TTC549 (cell line): ENCODE measurements around the gene TGM3.
"Not testable (repeated sequence)": the region's sequence is repeated elsewhere in the genome, so short reads cannot be mapped to it uniquely, and the experiment has no call there.

Experiments
- FAIRE-seq: peaks from 2 replicates; lab custom pipeline; 2012; peaks lifted over from hg19 to GRCh38; lab: Jason Lieb, UNC

Gene TGM3, protein sequence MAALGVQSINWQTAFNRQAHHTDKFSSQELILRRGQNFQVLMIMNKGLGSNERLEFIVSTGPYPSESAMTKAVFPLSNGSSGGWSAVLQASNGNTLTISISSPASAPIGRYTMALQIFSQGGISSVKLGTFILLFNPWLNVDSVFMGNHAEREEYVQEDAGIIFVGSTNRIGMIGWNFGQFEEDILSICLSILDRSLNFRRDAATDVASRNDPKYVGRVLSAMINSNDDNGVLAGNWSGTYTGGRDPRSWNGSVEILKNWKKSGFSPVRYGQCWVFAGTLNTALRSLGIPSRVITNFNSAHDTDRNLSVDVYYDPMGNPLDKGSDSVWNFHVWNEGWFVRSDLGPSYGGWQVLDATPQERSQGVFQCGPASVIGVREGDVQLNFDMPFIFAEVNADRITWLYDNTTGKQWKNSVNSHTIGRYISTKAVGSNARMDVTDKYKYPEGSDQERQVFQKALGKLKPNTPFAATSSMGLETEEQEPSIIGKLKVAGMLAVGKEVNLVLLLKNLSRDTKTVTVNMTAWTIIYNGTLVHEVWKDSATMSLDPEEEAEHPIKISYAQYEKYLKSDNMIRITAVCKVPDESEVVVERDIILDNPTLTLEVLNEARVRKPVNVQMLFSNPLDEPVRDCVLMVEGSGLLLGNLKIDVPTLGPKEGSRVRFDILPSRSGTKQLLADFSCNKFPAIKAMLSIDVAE

DNA sequence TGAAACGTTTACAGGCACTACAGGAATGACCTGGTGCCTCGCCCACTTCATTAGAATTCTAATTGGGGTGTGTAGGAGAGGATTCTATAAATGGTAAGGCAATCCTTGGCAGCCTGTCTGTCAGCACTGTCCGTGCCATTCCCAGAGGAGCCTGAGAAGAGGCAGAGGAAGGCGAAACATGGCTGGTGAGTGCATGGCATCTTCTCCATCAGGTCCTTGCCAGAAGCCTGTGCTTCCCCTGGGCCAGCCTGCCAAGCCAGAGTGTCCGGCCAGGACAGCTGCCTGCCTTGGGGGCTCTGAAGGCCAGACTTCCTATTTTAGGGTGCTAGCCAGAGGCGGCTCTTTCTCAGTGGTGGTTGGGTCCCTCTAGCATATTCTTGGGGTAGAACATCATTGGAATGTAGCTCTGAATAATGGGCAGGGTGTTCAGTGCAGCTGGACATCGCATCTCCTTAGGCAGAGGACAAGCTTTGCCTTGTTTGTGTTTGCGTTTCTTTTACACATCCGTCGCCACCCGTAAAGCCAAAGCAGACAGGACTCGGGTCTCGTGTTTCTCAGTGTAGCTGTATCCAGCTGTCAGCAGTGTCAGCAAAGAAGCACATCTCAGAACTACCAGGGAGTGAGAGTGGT lies at the start of gene TGM3:
TGM3 (plus strand) TSS at position 116 of the 630 bp plus-strand sequence; CDS start at position 179, 63 bp downstream.
- no peak for FAIRE-seq

DNA sequence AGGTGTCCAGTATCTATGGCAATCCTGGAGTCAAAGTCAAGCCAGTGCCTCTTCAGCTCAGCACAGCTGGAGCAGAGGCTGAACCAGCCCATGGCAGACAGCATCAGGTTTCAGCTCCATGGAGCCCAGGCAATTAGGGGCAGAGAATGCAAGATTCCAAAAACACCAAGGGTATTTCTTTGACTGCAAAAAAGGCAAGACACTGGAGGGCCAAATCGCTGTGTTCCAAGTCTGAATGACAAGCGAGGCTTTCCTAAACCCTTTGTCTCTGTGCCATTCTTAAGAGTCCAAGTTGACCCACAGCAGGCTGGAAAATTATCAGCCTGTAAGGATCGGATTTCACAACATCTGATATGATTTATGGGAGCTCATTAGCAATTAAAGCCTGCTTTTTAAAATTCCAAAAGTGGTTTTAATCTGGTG lies 49.7 kb upstream of the TGM3 start:
- FAIRE-seq = no peak

GRCh38 chr20:2248837-2249236 lies 47.0 kb upstream of the TGM3 start:
- FAIRE-seq = no peak

DNA sequence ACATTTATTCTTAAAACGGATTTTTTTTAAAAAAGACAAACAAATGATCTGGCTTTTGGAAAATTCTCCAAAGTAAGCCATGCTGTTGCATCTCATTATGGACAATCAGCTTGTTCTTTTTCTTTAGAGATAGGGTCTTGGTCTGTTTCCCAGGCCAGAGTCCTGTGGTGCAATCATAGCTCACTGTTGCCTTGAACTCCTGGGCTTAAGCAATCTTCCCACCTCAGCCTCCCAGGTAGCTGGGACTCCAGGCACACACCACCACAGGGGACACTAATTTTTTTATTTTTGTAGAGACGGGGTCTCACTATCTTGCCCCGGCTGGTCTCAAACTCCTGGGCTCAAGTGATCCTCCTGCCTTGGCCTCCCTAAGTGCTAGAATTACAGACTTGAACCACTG lies 45.9 kb upstream of the TGM3 start:
- no peak for FAIRE-seq

DNA sequence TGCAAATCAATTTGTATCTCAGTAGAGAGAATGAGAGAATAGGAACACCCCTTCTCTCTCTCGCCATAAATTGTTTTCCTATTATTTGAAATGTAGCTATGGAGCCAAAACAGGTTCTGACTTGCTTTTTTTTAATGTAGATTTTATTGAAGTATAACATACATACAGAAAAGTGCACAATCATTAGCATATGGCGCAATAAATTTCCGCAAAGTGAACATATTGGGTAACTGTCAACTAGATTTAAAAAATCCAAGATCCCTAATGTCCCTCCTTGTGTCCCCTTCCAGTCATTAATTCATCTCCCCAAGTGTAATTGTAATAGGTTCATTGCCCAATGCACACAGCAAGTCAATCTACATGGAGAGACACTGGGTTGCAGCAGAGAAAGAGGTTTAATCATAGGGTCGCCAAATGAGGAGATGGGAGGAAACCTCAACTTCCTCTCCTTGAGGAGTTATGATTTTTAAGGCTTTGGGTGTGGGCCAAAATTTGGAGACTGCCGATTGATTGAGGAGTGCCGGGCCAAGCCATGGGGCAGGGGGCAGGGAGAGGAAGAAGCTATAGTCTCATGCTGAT lies 43.3 kb upstream of the TGM3 start:
- no peak for FAIRE-seq

- FAIRE-seq = no peak
These were observed 42.5 kb upstream of the TGM3 start for GRCh38 chr20:2253256-2253655.

DNA sequence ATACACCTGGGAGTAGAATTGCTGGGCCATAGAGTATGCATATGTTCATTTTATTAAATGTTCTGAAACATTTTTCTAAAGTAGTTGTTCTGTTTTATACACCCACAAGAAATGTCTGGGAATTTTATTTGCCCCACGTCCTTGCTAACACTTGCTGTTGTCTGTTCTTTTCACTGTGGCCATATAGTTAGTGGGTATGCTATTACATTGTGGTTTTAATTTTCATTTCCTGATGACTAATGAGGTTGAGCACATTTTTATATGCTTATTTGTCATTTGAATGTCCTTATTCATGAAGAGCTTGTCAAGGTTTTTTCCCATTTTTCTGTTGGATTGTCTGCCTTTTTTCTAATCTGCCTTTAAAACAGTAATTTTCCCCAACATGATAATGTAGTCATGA lies 41.5 kb upstream of the TGM3 start:
- no peak for FAIRE-seq

GRCh38 chr20:2255926-2256531 lies 39.8 kb upstream of the TGM3 start:
- no peak for FAIRE-seq

GRCh38 chr20:2259731-2260130 lies 36.1 kb upstream of the TGM3 start:
- FAIRE-seq = no peak

- FAIRE-seq = no peak
These were observed 35.6 kb upstream of the TGM3 start for GRCh38 chr20:2260250-2260649.

GRCh38 chr20:2261046-2261485 lies 34.7 kb upstream of the TGM3 start:
- no peak for FAIRE-seq

DNA sequence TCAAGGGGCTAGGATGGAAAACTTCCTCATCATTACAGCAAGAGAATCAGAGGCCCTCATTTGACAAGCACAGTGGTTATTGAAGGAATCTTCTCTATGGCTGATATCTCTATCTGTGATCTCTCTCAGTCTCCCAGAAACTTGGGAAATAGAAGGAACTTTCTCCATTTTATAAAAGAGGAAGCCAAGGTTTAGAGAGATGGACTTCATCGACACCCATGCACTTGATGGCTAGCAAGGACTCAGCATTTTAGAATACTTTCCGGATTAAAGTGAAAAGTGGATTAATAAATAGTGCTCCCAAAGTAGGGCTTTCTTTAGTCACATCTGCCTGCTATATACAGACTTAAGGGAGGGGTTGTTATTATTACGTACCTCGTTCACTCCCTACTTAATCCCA lies 34.2 kb upstream of the TGM3 start:
- FAIRE-seq = no peak

- peak; percentile 86 for FAIRE-seq
These were observed 31.7 kb upstream of the TGM3 start for GRCh38 chr20:2264118-2264517.

GRCh38 chr20:2264621-2265374 lies 31.0 kb upstream of the TGM3 start:
- FAIRE-seq = not testable (repeated sequence)

GRCh38 chr20:2273634-2274302 lies 22.0 kb upstream of the TGM3 start:
- no peak for FAIRE-seq

- no peak for FAIRE-seq
These were observed 19.8 kb upstream of the TGM3 start for GRCh38 chr20:2276015-2276414.

- no peak for FAIRE-seq
These were observed 16.5 kb upstream of the TGM3 start for GRCh38 chr20:2279253-2279779.

DNA sequence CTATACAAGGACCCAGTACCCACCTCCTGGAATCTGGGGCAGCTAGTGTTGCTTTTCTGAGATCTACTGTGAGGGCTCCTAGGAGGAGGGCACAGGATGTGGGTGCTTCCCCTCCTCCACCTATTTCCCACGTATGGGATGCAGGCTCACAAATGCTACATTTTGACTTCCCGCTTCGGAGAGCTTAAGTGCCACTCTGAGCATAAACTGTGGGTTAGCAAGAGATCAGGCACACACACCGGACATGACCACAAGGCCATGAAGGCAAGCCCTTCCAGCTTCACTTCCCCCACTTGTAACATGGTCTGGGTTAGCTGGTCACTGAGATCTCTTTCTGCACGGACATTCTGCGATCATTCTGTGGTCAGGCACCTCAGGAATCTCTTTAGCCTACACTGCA lies 15.7 kb upstream of the TGM3 start:
- FAIRE-seq = no peak

GRCh38 chr20:2281563-2281962 lies 14.2 kb upstream of the TGM3 start:
- no peak for FAIRE-seq

- FAIRE-seq = no peak
These were observed 13.6 kb upstream of the TGM3 start for GRCh38 chr20:2282181-2282580.
